Stimulated activated CD8-positive, alpha-beta memory T cell treated with anti-CD3 and anti-CD28 coated beads, Interleukin-7, amount 100 ng/mL, for 4 hours (primary cell): Measurements from ENCODE around the gene PMPCA.
"Not testable (repeated sequence)": the region's sequence is repeated elsewhere in the genome, so short reads cannot be mapped to it uniquely, and the experiment has no call there.

Experiments
- DNase-seq, 2 donors: peaks; one replicate each; pipeline ENCODE4 v3.0.0-alpha.2; 2020; ENCODE audit warnings: low read depth in 2 of 2

PMPCA gene

GRCh38 chr9:136412962-136413361, 2.5 kb downstream of the PMPCA start:
- no peak for DNase-seq

DNA sequence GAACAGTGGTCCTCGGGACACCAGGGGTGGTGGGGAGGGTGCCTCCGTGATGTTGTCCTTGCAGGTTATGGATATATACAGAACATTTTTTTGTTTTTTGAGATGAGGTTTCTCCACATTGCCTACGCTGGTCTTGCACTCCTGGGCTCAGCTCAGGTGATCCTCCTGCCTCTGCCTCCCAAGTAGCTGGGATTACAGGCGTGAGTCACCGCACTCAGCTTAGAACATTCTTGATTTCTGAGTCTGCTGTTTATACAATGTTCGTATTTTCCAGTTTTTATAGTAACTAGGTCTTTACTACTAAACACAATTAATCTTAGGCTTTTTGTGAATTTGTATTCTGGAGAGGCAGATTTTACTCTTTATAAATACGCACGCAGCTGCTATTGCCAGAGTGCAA, 6.0 kb downstream of the PMPCA start:
- DNase-seq = no peak

- DNase-seq = no peak
These were observed 6.5 kb downstream of the PMPCA start for GRCh38 chr9:136416914-136417313.

GRCh38 chr9:136418182-136419091, 8.0 kb downstream of the PMPCA start:
- no peak for DNase-seq

GRCh38 chr9:136419092-136419420, 8.6 kb downstream of the PMPCA start:
- no peak for DNase-seq

GRCh38 chr9:136421791-136422190, 11.3 kb downstream of the PMPCA start:
- DNase-seq = no peak

GRCh38 chr9:136422876-136423275, 12.4 kb downstream of the PMPCA start:
- DNase-seq = no peak

DNA sequence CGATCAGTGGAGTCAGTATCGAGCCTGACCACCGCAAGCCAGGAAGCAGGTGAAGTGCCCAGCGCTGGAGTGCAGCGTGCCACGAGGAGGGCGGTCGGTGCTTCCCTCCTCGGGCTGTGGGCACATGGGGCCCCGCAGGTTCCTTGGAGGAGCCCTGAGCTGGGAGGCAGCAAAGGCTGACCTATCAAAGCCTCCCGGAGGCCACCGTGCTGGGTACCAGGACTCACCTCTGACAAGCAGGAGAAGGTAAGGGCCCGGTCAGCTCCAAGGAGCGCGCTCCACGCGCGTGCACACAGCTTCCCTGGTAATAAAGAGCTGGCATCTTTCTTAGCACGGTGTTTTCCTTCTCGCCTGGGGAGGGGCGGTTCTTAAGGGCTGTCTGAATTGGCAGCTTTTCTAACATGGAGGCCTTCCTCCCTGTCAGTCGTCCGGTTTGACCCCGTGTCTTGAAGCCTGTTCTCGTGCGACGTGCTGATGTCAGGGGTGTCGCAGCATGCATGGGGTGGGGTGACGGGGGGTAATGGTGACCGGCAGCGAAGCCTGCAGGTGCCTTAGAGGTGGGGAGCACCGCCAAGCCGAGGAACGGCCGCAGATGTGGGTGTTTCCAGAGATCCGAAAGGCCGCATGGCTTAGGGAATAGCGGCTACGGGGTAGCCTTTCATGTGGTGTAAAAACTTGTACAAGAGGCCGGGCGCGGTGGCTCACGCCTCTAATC, 13.1 kb downstream of the PMPCA start:
- DNase-seq = no peak

DNA sequence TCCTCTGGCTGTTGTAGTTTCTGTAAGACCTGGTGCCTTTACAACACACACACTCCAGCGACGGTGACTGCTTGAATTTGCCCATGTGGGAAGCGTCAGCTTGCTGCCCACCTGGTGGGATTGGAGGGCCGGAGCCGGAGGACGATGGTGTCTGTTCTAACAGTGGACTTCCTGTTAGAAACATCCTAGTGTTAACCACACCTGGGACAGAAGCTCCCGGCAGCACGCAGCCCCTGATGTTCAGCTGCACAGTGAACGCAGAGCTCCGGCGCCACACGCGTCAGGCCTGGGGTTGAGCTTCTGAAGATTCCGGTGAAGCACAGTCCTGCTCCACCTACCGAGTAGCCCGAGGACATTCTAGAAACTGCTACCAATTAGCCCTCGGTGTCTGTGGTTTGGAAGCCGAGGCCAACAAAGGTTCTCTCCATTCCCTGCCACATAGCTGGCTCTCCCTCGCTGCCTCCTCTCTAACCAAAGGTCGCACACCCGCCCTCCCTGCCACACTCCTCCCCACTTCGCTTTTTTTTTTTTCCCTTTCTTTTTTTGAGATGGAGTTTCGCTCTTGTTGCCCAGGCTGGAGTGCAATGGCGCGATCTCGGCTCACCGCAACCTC, 14.4 kb downstream of the PMPCA start:
- no peak for DNase-seq

GRCh38 chr9:136425367-136425766, 14.9 kb downstream of the PMPCA start:
- not testable (repeated sequence) for DNase-seq

GRCh38 chr9:136426787-136427186, 16.3 kb downstream of the PMPCA start:
- DNase-seq = no peak

DNA sequence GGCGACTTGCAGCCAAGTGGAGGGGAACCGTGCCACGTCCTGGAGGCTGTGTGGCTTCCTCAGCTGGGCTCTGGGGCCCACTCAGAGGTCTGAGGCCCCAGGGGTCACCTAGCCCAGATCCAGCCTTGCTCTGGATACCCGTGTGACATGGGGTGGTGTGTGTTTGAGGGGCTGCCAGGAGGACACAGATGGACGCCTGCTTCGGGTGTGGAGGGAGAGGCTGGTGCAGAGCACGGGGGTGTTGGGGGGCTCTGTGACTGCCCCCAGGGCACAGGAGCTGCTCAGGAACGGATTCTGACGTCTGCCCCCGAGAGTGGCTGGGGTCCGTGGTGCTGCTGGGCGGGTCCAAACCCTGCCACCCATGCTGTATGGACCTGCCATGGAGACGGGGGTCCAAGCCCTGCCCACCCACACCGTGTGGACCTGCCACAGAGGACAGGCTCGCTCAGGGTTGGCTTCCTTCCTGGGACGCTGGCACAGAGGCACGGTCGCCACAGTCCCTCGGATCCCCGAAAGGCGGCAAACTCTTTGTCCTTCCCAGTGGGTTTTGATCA, 18.7 kb downstream of the PMPCA start:
- no peak for DNase-seq

DNA sequence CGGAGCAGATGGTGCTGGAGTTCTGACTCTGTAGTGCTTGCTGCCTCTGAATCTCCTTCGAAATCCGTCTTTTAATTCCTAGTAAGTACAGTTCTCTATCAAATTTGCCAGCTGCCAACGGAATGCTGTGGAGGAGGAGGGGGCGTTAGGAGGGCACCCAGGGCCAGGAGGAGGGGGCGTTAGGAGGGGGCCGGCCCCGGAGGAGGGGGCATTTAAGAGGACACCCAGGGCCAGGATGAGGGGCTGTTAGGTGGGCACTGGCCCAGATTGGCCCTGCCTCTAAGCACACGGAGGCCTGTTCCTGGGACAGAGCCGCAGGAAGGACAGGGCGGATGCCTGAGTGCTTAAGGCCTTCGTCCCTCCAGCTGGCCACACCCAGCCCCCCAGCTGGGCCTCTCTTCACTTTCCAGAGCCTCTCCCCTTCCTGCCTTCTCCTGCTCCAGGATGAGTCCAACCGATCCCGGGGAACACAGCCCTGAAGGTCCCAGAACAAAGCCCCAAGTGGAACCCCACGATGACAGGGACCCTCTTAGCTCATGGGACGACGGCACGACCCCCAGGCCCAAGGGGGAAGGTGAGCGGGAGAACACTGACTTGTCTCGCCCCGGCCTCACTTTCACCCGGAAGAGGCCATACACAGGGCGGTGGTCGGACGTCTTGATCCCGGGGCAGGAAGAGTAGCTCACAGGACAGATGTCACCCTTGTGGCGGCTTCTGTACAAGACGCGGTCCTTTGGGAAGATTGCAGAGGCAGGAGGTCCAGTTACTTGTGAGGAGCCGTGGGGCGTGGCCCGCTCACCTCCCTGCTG, 19.4 kb downstream of the PMPCA start:
- no peak for DNase-seq

DNA sequence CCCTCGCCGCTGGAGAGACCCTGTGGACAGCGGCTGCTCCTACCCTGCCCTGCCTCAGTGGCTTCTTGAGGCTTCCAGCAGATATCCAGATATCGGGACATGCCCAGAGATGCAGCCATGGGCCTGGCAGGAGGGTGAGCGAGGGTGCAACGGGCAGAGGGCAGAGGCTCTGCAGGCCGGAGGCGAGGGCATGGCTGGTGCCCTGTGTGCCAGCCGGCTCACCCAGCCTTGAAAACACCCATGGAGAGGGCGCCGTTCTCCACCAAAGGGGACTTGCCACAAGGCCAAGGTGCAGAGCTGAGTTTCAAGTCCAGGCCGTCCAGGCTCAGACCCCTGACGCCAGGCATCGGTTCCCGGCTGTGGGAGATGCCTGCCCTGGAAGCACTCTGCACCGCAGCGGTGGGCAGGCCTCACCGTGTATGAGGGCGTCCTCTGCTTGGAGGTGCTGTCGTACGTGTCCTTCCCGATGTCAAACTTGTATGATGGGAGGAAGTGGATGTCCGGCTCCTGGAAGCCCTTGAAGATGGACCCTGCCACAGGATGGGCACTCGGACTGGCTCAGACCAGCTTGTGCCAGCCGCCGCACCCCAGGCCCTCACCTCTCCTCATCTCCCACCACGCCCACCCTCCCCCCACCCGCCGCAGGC, 20.3 kb downstream of the PMPCA start:
- DNase-seq = no peak

DNA sequence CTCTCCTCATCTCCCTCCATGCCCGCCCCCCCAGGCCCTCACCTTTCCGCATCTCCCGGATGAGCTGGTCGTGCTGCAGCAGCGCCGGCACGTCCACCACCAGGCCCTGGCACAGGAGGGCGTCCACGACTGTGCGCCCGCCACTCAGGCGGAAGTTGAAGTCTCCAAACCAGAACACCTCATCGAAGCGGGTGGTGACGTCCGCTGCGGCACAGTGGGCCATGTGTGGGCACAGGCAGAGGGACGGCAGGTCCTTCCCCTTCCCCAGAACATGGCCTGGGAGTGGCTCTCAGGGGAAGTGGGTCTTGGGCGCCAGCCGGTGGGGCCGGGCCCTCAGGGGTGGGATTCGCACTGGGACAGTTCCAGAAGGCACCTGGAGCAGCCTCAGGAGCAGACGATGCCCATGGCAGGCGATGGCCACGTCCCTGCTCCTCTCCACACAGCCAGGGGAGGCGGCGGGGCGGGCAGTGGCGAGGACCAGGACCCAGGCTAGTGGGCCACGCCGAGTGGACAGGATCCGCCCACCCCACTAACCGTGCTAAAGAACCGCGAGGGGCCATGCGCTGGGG, 21.4 kb downstream of the PMPCA start:
- no peak for DNase-seq

DNA sequence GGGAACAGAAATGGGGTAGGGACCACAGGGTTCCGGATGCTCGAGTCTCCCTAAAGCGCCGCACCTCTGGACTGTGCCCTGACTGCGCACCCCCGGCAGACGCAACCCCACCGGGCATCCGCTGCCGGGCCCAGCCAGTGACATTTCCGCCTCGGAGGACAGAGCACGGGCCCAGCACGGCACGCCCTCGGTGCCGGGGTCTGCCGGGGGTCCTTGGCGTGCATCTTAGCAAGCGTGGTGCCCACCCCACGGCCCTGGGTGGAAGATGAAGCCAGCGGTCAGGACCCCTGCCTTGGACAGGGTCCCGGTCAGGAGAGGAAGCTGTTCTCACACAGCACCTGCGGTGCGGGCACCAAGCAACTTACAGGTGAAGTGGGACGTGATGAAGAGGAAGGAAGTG, 22.1 kb downstream of the PMPCA start:
- no peak for DNase-seq

GRCh38 chr9:136433043-136433715, 22.7 kb downstream of the PMPCA start:
- DNase-seq = no peak

DNA sequence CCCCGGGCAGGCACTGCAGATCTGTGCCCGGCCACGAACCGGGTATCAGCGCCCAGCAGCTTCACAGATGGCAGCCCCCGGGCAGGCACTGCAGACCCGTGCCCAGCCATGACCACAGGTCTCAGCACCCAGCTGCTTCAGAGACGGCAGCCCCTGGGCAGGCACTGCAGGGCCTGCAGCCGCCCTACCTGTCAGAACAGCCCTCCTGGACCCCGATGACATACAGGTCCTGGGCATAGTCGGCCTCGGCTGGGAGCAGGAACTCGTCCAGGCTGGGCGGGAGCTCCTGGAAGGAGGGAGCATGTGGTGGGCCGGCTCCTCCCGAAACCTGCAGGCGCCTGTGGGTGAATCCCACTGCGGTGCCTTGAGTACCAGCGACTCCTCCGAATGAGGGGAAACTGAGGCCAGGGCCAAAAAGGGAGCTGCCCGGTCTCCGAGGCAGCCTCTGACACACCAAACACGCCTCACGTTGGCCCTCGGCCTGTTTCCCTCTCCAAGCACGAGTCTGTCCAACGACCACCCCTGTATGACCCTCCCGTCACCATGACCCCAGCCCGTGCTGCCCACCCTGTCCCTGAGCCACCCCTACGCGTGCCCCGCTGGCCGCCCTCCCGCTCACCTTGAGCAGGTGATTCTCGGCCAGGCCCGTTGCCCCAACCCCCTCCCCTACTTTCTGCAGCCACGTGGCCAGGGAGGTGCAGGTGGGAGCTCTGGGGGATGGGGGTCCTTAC, 23.6 kb downstream of the PMPCA start:
- no peak for DNase-seq

DNA sequence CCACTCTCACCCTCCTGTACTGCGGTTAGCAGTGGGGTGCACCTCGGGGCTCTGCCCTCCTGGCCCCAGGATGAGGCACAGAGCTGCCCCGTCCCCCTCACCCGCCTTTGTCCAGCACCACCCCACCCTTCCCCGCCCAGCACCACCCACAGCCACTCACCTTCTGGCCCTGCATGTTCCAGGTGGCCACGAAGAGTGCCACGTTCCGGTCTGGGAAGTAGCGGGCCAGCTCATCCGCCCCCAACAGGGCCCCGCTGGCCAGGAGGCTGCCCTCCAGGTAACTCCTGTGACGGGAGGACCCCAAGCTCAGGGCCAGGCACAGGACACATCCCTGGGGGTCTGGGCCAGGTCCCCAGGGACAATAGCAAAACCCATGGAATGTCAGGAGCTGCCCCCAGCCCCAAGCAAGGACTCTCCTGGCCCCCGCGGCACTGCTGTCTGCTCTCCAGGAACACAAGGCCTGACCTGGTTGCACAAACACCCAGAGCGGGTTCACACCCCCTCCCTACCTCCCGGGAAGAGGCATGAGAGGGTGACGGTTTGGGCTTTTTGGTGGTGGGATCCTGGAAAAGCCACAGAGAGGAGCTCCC, 24.2 kb downstream of the PMPCA start:
- DNase-seq = no peak
